ENCODE measurements around the gene RAB11FIP4.

The RAB11FIP4 gene

DNA sequence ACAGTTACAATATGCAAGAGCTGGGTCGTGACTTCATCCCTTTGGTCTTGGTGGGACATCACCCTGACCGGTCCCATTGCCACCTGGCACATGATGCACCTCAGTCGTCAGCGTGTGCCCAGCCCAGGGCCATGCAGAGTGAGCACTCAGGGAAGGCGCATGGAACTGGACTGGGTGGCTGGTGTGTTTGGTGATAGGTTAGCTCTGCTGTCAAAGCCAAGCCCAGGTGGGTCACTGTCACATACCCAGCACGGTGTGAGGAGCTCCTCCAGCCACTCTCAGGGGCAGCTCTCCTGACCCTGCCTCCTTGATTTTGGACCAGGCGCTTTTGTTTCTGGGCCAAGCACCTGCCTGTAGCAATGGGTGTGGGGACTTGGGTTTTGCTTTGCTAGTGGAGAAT lies 180.9 kb downstream of the RAB11FIP4 start:
- no peak for DNase-seq

DNA sequence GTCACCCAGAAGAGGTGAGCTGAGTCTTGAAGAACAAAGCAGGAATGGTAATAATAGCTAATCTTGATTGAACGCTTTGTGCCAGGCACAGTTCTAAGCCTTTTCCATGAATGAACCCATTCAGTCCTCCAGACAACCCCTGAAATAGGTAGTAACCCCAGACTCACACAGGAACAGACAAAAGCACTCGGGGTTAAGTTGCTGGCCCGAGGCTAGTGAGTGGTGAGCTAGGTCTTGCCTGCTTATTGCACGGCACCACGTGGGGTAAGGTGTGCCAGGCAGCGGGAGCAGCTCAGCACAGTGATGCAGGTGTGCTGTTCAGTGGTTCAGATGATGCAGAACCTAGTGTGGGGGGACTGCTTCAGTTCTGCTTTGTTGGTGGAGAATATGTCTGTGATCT lies 181.6 kb downstream of the RAB11FIP4 start:
- no peak for DNase-seq

DNA sequence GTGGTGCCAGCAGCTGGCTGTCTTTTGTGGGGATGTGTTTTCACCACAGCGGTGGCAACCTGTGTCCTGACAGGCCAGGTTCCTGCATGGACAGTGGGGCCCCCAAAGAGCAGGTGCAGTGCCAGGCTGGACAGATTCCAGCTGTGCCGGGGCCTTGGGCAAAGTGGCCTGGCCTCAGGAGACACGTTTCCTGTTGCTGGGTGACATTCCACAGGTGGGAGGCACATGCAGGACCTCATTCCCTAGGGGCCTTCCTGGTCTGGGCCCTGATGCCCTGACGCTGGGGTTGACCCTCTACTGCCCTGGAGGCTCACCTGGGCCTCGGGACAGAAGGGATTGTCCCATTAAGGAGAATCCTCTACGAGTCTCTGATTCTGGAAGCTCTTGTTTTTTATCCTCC lies 182.4 kb downstream of the RAB11FIP4 start:
- DNase-seq = no peak

DNA sequence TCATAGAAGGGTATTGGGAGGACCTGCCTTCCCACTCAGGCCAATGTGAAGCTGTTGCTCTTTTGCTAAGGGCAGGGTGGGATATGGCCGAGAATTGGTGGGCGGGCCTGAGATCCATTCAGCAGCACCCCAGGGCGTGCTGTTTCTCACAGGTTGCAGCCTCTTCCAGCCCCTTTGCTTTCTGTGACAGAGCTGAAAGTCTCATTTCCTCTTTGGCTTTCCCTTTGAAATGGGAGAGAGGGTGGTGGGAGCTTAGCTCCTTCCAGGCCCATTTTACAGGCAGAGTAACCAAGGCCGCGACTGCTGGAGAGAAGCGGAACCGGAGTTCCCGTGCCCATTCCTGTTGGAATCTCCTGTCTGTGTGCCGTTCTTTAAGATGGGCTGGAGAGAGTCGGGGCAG lies 183.0 kb downstream of the RAB11FIP4 start:
- DNase-seq = no peak

DNA sequence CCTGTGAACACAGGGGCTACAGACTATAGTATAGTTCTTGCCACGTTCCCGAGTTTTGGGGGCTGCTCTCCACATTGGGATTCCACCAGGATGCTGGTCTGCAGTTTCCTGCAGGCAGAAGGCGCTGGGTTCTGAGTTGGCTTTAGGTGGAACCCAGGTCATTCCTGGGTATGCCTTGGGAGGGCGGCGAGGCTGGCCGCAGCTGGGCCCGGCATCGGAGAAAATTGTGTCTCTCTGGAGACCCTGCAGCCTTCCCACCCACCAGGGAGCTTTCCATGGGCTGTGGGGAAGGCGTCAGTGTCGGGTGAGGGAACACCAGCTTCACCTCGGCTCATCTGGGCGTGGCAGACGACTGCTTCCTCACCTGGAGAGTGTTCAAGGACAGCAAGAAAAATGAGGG lies 183.6 kb downstream of the RAB11FIP4 start:
- DNase-seq = no peak

DNA sequence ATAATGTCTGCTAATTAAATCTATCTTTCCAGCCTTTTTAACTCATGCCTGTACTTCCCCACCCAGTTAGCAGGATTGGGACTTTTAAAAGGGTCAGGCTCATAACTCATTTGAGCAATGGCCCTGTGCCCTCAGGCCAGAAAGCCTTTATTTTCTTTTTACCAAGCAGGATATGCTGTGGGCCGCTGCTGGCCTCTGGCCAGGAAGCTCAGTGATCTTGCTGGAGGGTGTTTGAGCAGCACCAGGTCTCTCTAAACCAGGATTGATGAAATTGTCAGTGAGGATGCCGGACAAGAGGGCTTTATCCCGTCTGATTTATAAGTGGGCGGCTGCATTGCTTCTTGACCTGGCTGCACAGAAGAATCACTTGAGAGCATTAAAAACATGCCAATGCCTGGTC lies 187.8 kb downstream of the RAB11FIP4 start:
- no peak for DNase-seq

DNA sequence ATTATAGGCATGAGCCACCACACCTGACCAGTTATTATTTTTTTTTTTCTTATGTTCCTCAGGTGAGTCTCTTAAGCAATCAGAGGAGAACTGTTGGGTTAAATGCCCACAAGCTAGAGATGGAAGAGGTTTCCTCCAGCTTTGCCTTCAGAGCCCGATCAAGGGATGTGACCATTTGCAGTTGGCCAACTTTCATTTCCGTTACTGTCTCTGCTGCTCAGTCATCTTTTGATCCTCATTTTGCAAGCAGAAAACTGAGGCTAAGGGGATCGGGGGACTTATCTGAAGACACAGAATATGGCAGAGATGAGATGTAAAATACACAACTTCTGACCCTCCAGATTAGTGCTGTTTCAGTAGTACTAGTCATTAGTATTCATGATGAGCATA lies 188.8 kb downstream of the RAB11FIP4 start:
- no peak for DNase-seq

DNA sequence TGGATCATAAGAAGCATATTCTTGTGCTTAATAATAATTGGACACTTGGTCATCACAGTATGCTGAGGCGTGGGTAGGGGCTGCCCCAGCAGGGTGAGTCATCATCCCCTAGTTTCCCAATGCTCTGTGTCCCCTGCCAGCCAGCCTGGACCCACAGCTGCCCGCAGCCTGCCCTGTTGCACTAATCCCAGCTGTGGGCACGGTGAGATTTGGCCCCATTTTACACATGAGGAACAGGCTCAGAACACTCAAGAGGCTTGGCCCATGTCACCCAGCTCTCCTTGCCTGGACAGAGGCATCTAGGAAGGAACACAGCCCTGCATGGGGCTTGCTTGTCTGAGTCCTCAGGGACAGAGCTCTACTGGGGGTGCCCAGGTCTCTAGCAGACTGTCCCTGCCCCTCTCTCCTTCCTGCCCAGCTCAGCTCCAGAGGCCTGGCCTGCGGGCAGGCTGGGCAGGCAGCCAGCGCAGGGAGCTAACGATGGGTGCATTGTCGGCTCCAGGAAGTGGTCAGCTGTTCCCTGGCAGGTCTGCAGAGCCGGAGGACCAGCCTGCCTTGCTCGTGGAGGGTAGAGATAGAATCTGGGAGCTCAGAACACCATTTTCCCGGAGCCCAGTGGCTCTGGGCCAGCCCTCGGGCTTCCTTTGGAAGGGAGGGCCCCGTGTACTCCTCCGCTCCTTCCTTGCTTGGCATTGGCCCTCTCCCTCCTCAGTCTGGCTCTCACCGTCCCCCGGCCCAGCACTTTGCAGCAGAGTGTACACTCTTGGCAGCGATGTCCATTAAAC lies 189.4 kb downstream of the RAB11FIP4 start:
- peak; percentile 8 for DNase-seq

DNA sequence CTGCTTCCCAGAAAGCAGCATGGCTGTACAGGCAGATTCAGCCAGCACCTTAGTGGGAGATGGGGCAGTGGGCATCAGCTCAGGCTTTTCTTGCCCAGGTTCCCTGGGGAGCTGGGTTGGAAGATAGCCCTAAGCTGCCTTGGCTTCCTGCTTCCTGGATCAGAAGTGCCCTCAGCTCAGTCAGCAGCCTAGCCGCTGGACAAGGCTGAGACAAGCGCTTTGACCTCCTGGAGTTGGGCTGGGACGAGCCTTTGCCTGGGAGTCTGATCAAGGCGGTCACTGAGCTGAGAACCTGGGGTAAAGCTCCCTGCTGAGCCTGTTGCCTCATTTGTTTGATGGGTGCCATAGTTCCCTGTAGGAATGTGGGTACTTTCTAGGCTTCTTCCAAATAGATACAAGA lies 190.0 kb downstream of the RAB11FIP4 start:
- DNase-seq = no peak

DNA sequence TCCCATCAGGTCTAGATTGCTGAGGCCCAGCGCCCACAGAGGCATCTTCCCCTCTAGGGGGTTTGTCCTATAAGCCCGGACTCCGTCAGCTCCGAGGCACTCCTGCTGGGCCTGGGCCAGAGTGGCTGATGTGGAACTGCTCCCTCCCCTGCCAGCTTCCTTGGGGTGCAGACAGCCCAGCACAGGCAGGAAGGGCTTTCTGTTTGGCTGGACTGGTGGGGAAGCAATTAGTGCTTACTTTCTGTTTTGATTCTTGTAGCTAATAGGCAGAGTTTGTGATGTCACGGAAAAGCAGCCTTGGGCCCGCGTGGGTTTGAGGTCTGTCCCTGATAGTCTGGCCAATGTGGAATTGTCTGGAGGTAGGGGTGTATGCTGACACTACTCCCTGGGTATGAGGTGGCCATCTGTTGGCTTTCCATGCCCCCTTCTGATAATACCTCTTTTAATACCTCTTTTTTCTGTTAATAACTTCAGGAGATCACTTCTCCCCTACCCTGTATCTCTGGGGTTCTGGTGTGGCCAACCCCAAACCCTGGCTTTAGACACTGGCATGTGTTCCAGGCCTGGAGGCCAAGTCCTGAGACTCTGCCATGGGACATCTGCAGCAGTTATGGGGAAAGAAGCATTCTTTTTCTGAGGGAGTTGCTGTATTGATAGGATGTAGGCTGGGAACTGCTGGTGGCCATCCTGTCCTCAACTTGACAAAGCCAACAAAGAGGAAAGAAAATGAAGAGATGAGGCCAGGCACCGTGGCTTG lies 190.9 kb downstream of the RAB11FIP4 start:
- DNase-seq = peak; percentile 3

DNA sequence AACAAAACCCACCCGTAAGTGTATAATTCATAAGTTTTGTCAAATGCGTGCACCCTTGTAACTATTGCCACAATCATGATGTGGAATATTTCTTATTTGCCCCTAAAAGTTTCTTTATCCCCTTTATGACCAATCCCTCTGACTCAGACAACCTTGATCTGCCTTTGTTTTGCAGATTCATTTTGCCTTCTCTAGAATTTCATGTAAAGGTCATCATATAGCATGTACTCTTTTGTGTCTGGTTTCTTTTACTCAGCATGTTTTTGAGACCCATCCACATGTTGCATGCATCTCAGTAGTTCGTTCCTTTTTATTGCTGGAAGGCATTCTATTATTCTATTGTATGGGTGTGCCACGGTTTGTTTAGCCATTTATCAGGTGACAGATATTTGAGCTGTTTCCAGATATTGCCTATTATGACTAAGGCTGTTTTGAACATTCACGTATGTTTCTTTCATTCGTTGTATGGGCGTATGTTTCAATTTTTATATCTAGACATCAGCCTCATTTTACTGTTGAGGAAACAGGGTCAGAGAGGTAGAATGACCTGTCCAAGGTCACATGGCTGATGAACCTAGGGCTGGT lies 192.4 kb downstream of the RAB11FIP4 start:
- no peak for DNase-seq

DNA sequence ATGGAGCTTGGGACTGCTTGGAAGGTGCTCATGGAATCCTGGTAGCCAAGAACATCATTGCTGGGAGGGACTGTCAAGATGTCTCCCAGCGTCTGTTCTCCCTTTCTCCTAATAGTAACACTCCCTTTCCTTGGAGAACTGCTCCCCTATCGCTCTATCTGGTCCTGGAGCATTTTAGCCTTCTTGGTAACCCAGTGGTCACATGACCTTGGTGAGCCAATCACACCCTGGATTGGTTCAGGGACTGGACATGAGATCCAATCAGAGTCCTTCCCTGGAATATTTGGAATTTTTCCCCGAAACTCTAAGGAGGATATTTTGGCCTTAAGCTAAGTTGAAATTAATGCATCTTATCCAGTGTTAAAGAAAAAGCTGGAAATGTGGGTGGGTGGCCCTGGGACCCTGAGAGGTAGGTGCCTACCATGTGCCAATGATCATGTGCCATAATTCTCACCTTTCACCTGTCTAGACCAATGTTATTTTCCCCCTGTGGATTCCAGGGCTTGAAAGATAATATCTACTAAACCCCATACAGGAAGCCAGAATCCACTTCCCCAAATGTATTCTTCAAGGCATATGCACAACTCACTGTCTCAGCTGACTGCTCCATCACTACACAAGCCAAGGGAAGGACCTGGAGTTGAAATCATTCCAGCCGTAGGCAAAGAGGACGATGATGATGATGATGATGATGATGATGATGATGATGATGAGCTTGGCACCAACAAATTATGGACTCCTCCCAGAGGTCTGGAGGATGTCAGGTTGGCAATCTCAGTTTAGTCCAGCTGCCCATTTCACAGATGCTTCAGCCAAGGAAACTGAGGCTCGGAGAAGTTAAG lies 193.2 kb downstream of the RAB11FIP4 start:
- DNase-seq = no peak

DNA sequence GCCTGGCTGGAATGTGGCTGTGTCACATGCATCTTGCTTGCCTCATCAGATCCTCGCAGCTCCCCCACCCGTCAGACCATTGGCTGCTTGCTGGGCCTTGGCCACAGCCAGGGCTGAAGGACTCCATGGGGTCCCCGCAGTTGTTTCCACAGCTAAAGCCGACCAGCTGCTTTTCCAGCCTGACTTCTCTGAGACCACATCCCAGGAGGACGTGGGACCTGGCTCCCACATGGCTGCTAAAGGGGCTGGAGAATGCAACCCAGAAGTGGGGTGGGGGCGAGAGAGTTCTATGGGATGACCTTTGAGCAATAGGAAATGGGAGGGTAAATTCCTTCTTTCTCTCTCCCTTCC lies 193.8 kb downstream of the RAB11FIP4 start:
- no peak for DNase-seq

DNA sequence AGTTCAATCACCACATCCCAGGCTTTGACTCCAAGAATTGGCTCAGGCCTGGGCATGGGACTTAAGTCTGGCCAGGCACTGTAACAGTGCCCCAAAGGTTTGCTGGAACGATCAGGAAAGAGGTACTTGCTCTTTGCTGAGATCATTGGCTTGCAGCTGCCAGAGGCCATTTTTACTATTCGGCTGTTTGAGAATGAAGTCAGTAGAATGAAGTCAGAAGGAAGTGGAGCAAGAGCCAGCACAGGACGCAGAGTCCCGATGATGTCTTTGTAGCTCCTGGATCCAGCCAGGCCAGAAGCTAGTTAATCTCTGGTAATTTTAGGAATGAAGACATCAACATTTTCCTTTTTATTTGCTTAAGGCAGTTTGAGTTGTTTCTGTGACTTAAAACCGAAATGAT lies 195.5 kb downstream of the RAB11FIP4 start:
- no peak for DNase-seq

DNA sequence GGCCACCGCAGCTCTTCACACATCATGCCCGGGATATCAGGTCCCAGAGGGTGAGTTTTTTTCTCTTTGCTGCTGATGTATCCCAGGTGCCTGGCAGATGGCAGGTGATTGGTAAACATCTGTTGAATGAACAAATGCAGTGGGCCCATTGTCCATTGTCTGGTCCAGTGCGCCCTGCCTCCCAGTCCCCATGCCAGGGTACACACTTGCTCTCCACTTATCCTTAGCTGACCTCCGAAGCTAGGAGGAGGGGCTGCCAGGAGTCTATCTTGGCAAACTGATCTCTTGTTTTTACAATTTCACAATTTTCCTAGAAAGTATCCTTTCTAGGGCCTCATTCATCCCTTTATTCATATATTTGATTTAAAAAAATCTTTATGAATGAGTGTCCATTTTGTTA lies 196.0 kb downstream of the RAB11FIP4 start:
- DNase-seq = no peak
